GM12872 (cell line): ENCODE results near the gene PAPOLG.

ENCODE experiments used
- CTCF ChIP-seq: IDR thresholded peaks from 3 replicates; pipeline ENCODE4 v1.5.1; 2011; ENCODE audit warnings: low read depth, mild to moderate bottlenecking, low read length, moderate library complexity; ENCODE audit not compliant: insufficient read depth

The PAPOLG gene

DNA sequence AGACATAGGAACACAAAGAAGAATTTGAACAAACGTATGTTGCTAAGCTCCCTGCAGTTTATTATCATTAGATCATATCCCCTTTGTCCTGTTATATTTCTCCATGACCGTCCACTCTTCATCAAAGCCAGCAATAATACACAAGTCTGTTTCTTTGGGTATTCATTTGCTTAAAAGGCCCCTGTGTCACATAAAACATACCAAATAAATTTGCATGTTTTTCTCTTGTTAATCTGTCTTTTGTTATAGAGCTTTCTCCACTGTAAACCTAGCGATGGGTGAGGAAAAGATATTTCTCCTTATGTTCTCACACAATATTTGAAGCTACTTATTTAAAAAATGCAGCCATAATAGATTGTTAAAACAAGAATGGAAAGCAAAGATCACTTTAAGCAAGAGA, 82.4 kb downstream of the PAPOLG start:
- no peak for TF ChIP-seq CTCF

DNA sequence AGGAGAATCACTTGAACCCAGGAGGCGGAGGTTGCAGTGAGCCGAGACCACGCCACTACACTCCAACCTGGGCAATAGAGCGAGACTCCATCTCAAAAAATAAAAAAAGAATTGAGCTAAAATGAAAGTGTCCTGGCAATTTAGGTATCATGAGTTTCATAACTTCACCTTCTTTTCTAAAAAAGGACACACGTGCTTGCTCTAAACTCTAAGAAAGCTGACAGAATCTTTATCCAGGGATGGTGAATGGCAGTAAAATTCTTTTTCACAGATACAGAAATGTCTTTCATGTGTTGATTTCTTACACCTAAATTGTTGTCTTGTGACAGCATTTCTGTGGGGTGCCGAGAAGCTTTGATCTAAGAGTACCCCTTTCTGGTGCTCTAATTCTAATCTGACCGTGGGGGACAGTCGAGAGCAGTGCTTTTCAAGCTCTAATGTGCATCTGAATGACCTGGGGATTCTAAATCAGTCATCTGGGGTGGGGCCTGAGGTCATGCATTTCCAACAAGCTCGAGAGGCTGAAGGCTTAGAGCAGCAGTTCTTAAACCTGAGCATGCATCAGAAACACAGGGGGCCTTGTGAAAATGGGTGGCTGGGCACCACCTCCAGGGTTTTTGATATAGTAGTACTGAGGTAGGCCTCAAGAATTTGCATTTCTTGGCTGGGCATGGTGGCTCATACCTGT, 83.2 kb downstream of the PAPOLG start:
- peak; percentile 55 for TF ChIP-seq CTCF

DNA sequence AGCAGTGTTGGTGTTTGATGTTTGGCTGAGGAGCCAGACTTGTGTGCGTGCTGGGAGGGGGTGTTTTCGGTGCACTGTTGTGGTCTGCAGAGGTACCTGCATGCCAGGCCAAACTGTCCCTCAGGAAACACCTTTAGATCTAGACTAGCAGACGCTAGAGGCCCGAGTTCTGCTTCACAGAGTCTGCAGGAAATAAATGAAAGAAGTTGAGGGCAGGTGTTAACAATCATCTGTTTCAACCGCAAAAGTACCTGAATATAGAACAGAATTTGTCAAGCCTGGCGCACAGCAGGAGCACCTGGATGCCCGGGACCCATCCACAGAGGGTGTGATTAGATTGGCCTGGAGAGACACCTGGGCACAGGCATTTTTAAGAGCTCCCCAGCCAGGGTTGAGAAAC, 84.8 kb downstream of the PAPOLG start:
- no peak for TF ChIP-seq CTCF

- no peak for TF ChIP-seq CTCF
Measured at GRCh38 chr2:60843006-60843405, 86.9 kb downstream of the PAPOLG start.

DNA sequence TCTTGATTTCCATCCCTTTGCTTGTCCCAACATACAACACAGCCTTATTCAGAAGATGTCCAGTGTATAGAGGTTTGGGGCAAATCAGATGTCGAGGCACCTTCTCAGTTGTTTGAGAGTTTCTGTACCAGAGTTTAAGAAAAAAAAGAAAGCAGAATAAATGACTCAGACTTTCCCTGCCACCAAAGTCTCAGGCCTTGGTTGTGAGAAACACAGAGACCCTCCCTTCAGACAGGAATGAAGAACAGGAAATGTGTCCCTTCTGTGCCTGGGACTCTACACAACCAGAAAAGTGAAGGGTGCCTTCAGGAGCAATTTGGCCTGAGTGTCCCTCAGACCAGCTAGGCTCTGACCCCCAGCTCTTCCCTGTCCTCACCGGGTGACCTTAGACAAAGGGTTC, 88.0 kb downstream of the PAPOLG start:
- TF ChIP-seq CTCF: no peak

GRCh38 chr2:60847854-60848253, 91.8 kb downstream of the PAPOLG start:
- no peak for TF ChIP-seq CTCF
